Body of pancreas (tissue), 4 donors: ENCODE data around the gene ABCB10. TPM values are rescaled to one million over a fixed set of nuclear protein-coding genes. Genes with fewer than 3 reads are reported as not detected.
"Not testable (repeated sequence)": the region's sequence is repeated elsewhere in the genome, so short reads cannot be mapped to it uniquely, and the experiment has no call there.

Experiments used
- ATAC-seq: fragments of 150-250 bp; one replicate; pipeline ENCODE4 v1.9.1; 2016
- DNase-seq, 4 donors: peaks; one replicate each; pipeline ENCODE4 v3.0.0-alpha.2; 2019
- H3K27ac ChIP-seq, 4 donors: fragments of 200-600 bp; sonication (generic); 1 replicate in 3 of 4; 2 replicates in 1 of 4; pipeline versions ENCODE4 v1.5.1 to v1.6.1; 2016 to 2019; ENCODE audit warnings: mild to moderate bottlenecking in 1 of 4, mixed read lengths in 1 of 4, moderate library complexity in 1 of 4
- H3K27me3 ChIP-seq, 2 donors: fragments of 200-600 bp; sonication (generic); one replicate each; pipeline ENCODE4 v1.6.0; 2016; ENCODE audit warnings: mild to moderate bottlenecking in 1 of 2
- H3K36me3 ChIP-seq, 2 donors: fragments of 200-600 bp; sonication (generic); replicated peaks in 1 of 2; 2 replicates each; pipeline ENCODE4 v1.5.1; 2016; ENCODE audit warnings: low read depth in 2 of 2; ENCODE audit not compliant: insufficient read depth in 1 of 2
- H3K4me1 ChIP-seq: fragments of 200-600 bp; sonication (generic); one replicate; pipeline ENCODE4 v1.6.0; 2016
- H3K4me3 ChIP-seq, 2 donors: fragments of 200-600 bp; sonication (generic); 1 replicate in 1 of 2; 2 replicates in 1 of 2; pipeline ENCODE4 v1.5.1; 2016 to 2019
- H3K9me3 ChIP-seq, 3 donors: fragments of 200-600 bp; sonication (generic); 1 replicate in 2 of 3; 2 replicates in 1 of 3; pipeline ENCODE4 v1.5.1; 2016
- POLR2A ChIP-seq, 3 donors: fragments of 450-650 bp; IDR thresholded peaks; one replicate each; pipeline ENCODE4 v1.6.1; 2016; ENCODE audit warnings: antibody characterized with exemption in 3 of 3, mild to moderate bottlenecking in 2 of 3
- WGBS, 2 donors: methylation state at CpG; one replicate each; pipeline ENCODE4 v1.1.5; 2017; 5-methylcytosine and 5-hydroxymethylcytosine counted together
- intact Hi-C: fragments of 100-400 bp; cut with DNase I; formaldehyde crosslinking; loops from one replicate; pipeline ENCODE4 v1.15.1; 2023
- total RNA-seq, 2 donors: library from RNA; depleted of rRNA; stranded (reverse); fragments of >200 nt; gene quantifications; one replicate each; pipeline ENCODE4 v1.1.0, GENCODE V29; 2016
- TF ChIP-seq, protein P1 (sequence below), 7 experiments: fragments of 450-650 bp in 4 of 7; fragments of 200-600 bp in 3 of 7; sonication (generic) in 3 of 7; IDR thresholded peaks; one replicate each; pipeline ENCODE4 v1.5.1; 2016 to 2019; ENCODE audit warnings: antibody characterized with exemption in 7 of 7

The ABCB10 gene
- total RNA-seq, 2 donors from 2014 or later: 7.8 to 15.2 TPM

DNA sequence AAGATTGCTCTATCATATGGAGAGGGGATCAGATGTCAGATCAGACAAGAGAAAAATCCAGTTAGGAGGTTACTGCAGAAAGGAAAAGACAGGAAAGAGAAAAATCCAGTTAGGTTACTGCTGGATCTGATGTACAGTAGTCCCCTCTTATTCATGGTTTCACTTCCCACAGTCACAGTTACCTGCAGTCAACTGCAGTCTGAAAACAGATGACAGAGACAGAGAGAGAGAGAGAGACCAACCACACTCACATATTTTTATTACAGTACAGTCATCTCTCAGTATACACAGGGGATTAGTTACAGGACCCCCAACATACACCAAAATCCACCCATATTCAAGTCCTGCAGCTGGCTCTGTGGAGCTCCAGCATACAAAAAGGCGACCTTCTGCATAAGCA lies 79.7 kb downstream of the ABCB10 start:
- no peak for ATAC-seq

DNA sequence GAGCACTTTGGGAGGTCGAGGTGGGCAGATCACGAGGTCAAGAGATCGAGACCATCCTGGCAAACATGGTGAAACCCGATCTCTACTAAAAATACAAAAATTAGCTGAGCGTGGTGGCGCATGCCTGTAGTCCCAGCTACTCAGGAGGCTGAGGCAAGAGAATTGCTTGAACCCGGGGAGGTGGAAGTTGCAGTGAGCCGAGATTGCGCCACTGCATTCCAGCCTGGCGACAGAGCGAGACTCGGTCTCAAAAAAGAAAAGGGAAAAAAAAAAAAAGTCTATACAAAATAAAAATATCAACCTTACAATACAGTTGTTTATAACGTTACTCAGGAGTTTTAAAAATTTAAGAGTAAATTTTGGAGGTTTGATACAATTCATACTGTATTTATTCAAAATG lies 82.6 kb downstream of the ABCB10 start:
- H3K4me3 ChIP-seq, ATAC-seq, H3K27ac ChIP-seq, H3K9me3 ChIP-seq, DNase-seq, H3K4me1 ChIP-seq, H3K27me3 ChIP-seq: not testable (repeated sequence)
- WGBS, 2 donors: 92 to 95% methylated on average over 13 of the region's 13 CpGs
- peaks cover 0 to 18% of the 10 kb centered on the region in 2 donors for H3K36me3 ChIP-seq
- intact Hi-C loops: loop anchor here (10.0 kb wide), 1 partner anchor 221 kb away; no protein-coding TSS in a partner anchor

More for the DNA sequence above, 79.7 kb downstream of the ABCB10 start:
- Histone ChIP-seq H3K9me3 (no peaks in the 10 kb centered on the region), H3K4me3 (no peak overlapping the region), H3K4me1 (no peaks in the 10 kb centered on the region), H3K27me3 (no peaks in the 10 kb centered on the region), H3K36me3 (peaks cover 0 to 26% of the 10 kb centered on the region in 2 donors), H3K27ac (no peak overlapping the region)
- 86 to 88% methylated on average over 1 of the region's 1 CpG for WGBS, 2 donors
- TF ChIP-seq POLR2A (IDR thresholded peaks at IDR 0.05): no peak
- TF ChIP-seq, protein P1, sequence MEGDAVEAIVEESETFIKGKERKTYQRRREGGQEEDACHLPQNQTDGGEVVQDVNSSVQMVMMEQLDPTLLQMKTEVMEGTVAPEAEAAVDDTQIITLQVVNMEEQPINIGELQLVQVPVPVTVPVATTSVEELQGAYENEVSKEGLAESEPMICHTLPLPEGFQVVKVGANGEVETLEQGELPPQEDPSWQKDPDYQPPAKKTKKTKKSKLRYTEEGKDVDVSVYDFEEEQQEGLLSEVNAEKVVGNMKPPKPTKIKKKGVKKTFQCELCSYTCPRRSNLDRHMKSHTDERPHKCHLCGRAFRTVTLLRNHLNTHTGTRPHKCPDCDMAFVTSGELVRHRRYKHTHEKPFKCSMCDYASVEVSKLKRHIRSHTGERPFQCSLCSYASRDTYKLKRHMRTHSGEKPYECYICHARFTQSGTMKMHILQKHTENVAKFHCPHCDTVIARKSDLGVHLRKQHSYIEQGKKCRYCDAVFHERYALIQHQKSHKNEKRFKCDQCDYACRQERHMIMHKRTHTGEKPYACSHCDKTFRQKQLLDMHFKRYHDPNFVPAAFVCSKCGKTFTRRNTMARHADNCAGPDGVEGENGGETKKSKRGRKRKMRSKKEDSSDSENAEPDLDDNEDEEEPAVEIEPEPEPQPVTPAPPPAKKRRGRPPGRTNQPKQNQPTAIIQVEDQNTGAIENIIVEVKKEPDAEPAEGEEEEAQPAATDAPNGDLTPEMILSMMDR (IDR thresholded peaks at IDR 0.05): no peak
- DNase-seq: no peak
- intact Hi-C loops: loop anchor here (10.0 kb wide), 1 partner anchor 224 kb away; no protein-coding TSS in a partner anchor

DNA sequence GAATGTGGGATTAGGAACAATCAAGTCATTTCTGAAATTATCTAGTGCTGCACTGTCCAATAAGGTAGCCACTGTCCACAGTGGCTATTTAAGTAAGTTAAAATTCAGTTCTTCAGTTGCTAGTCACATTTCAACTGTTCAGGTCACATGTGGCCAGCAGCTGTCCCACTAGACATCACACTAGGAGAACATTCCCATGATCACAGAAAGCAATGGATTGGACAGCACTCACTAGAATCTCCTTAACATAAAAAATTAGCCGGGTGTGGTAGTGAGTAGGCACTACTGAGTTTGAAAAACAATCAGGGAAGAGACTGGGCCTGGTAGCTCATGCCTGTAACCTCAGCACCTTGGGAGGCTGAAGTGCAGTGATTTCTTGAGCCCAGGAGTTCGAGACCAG lies 84.0 kb downstream of the ABCB10 start:
- Histone ChIP-seq H3K4me1 (no peaks in the 10 kb centered on the region), H3K27me3 (no peaks in the 10 kb centered on the region), H3K36me3 (peaks cover 0 to 22% of the 10 kb centered on the region in 2 donors), H3K4me3 (no peak overlapping the region), H3K9me3 (no peaks in the 10 kb centered on the region), H3K27ac (no peak overlapping the region)
- WGBS, 2 donors: 73 to 94% methylated on average over 2 of the region's 2 CpGs
- TF ChIP-seq, protein P1 (IDR thresholded peaks at IDR 0.05): no peak
- TF ChIP-seq POLR2A (IDR thresholded peaks at IDR 0.05): no peak
- DNase-seq (no peak), ATAC-seq (no peak)
- intact Hi-C loops: loop anchor here (10.0 kb wide), 1 partner anchor 220 kb away; no protein-coding TSS in a partner anchor

DNA sequence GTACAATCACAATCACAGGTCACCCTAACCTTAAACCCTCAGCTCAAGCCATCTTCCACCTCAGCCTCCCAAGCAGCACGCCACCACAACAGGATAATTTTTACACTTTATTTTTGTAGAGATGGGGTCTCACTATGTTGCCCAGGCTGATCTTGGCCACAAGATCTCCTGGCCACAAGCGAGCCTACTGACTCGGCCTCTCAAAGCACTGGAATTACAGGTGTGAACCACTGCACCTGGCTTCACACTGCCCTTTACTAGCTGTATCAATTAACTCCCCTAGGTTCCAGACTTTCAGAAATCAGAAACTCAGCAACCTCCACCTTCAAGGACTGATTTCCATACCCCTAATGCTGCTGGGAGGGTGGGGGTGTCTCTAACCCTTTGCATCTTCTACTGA lies 87.3 kb downstream of the ABCB10 start:
- ATAC-seq (no peak), DNase-seq (no peak)
- WGBS, 2 donors: 95 to 97% methylated on average over 3 of the region's 3 CpGs
- Histone ChIP-seq H3K9me3 (no peaks in the 10 kb centered on the region), H3K4me3 (no peak overlapping the region), H3K27me3 (no peaks in the 10 kb centered on the region), H3K4me1 (no peaks in the 10 kb centered on the region), H3K27ac (no peak overlapping the region), H3K36me3 (peaks cover 0 to 28% of the 10 kb centered on the region in 2 donors)
- TF ChIP-seq POLR2A (IDR thresholded peaks at IDR 0.05): no peak
- TF ChIP-seq, protein P1 (IDR thresholded peaks at IDR 0.05): no peak
- intact Hi-C loops: loop anchor here (10.0 kb wide), 1 partner anchor 216 kb away; no protein-coding TSS in a partner anchor

DNA sequence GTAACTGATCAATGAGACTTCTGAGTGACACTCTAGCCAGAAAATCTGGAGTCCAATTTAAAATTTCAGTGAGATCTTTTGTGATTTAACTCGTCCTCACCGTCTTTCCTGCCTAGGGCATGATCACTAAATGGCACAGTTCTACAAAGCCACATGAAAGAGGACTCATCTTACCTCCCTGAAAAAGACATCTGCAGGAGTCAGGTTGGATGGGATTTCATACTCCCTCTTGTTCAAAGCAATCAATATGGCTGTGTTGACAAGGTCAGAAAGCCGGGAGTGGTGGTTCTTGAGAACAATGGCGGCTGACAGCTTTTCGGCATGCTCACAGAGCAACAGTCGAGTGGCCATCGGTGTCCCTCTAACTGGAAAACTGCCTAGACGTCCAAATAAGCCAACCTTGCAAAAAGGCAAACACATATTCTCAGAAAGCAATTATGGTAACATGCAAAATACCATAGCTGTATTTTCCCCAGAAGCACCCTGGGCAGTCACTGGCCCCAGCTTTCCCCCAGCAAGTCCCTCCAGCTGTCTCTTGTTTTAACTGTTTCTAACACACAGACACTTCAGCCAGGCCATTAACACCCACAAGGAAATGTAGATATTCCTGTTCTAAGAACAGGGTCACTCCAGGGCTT lies 88.0 kb downstream of the ABCB10 start:
- Histone ChIP-seq H3K27me3 (no peaks in the 10 kb centered on the region), H3K27ac (no peak overlapping the region), H3K36me3 (peaks cover 0 to 28% of the 10 kb centered on the region in 2 donors), H3K4me1 (no peaks in the 10 kb centered on the region), H3K4me3 (no peak overlapping the region), H3K9me3 (no peaks in the 10 kb centered on the region)
- DNase-seq (peak in 2 of 4 donors; percentile 6 to 8), ATAC-seq (no peak)
- 80% methylated on average over 8 of the region's 8 CpGs for WGBS, 2 donors
- TF ChIP-seq, protein P1 (IDR thresholded peaks at IDR 0.05): no peak
- TF ChIP-seq POLR2A (IDR thresholded peaks at IDR 0.05): no peak
- intact Hi-C loops: loop anchor here (10.0 kb wide), 1 partner anchor 216 kb away; no protein-coding TSS in a partner anchor
